NCI-H2029 treated with DMSO at 0.1 percent for 48 hours (cell line): ENCODE measurements around the gene NCAM1.
"Not testable (repeated sequence)": the region's sequence is repeated elsewhere in the genome, so short reads cannot be mapped to it uniquely, and the experiment has no call there.

Experiments
- DNase-seq: peaks from one replicate; lab custom pipeline; 2025; lab: John Stamatoyannopoulos, UW

The NCAM1 gene

GRCh38 chr11:112961146-112961668 lies at the start of gene NCAM1:
NCAM1 (plus strand) TSS chr11:112961420.
- peak; percentile 94 for DNase-seq

GRCh38 chr11:112922606-112923005 lies 38.6 kb upstream of the NCAM1 start:
- DNase-seq: no peak

- DNase-seq: not testable (repeated sequence)
Measured at GRCh38 chr11:112924836-112925235, 36.4 kb upstream of the NCAM1 start.

GRCh38 chr11:112925516-112926310 lies 35.5 kb upstream of the NCAM1 start:
- no peak for DNase-seq

GRCh38 chr11:112928136-112928535 lies 33.1 kb upstream of the NCAM1 start:
- DNase-seq: no peak

- DNase-seq: no peak
Measured at GRCh38 chr11:112929432-112929831, 31.8 kb upstream of the NCAM1 start.

- no peak for DNase-seq
Measured at GRCh38 chr11:112931703-112932102, 29.5 kb upstream of the NCAM1 start.

GRCh38 chr11:112932593-112932992 lies 28.6 kb upstream of the NCAM1 start:
- no peak for DNase-seq

- DNase-seq: no peak
Measured at GRCh38 chr11:112933970-112934369, 27.2 kb upstream of the NCAM1 start.

- no peak for DNase-seq
Measured at GRCh38 chr11:112941104-112941503, 20.1 kb upstream of the NCAM1 start.

GRCh38 chr11:112942966-112943643 lies 18.1 kb upstream of the NCAM1 start:
- no peak for DNase-seq

GRCh38 chr11:112946866-112947265 lies 14.4 kb upstream of the NCAM1 start:
- DNase-seq: no peak

- DNase-seq: no peak
Measured at GRCh38 chr11:112949781-112950575, 11.2 kb upstream of the NCAM1 start.

- DNase-seq: no peak
Measured at GRCh38 chr11:112958670-112959069, 2.5 kb upstream of the NCAM1 start.

GRCh38 chr11:112961751-112962578 lies 745 bp downstream of the NCAM1 start:
- peak; percentile 47 for DNase-seq

GRCh38 chr11:112962579-112963367 lies 1.6 kb downstream of the NCAM1 start:
- DNase-seq: peak; percentile 68

- no peak for DNase-seq
Measured at GRCh38 chr11:112963368-112963955, 2.2 kb downstream of the NCAM1 start.

GRCh38 chr11:112965656-112966055 lies 4.4 kb downstream of the NCAM1 start:
- no peak for DNase-seq

GRCh38 chr11:112966561-112966960 lies 5.3 kb downstream of the NCAM1 start:
- DNase-seq: no peak

GRCh38 chr11:112967082-112967481 lies 5.9 kb downstream of the NCAM1 start:
- DNase-seq: no peak
